ENCODE results near the gene UBAC2. TPM values are rescaled to one million over a fixed set of nuclear protein-coding genes. Genes with fewer than 3 reads are reported as not detected.

The UBAC2 gene
- total and polyA plus RNA-seq, 2 donors (not counting 1 experiment from before 2014, with no cell fraction given) = 32.4 to 87.4 TPM

DNA sequence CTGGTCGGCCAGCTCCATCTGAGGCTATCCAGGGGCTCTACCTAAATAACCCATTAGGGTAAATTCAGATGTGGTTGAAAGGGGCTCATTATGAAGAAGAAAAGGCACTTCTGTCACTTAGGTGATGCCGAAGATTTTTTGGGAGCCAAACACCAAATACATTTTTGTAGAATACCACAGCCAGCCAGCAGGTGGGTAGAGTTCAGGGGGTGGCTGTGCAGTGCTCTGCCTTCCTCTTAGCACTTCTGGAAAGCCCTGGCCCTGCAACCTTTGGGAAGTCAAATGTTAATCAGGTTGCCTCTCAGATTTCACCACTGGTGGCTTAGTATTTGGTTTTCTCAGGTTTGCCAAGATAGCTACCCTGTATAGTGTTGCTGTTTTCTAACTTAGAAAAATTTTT lies 76.1 kb downstream of the UBAC2 start:
- Histone ChIP-seq H3K4me1 (ENCODE audit: control insufficient read depth, extremely low read depth, insufficient read depth, low read length) (no peaks in the 10 kb centered on the region), H3K9ac (ENCODE audit: insufficient read depth, low read length) (no peak overlapping the region), H3K27me3 (ENCODE audit: control insufficient read depth, insufficient read depth, low read length) (no peaks in the 10 kb centered on the region), H2AFZ (ENCODE audit: low read length) (no peak overlapping the region), H3K27ac (ENCODE audit: insufficient read depth, low read length) (no peak overlapping the region), H3K79me2 (ENCODE audit: control insufficient read depth, insufficient read depth, low read length) (no peaks in the 10 kb centered on the region), H3K36me3 (ENCODE audit: control insufficient read depth, insufficient read depth, low read length) (no peaks in the 10 kb centered on the region), H4K20me1 (ENCODE audit: control insufficient read depth, extremely low read depth, insufficient read depth, low read length) (peaks cover 2% of the 10 kb centered on the region), H3K4me2 (ENCODE audit: extremely low read depth, insufficient read depth, low read length) (no peak overlapping the region), H3K9me3 (ENCODE audit: control insufficient read depth, insufficient read depth, low read depth, low read length) (no peaks in the 10 kb centered on the region), H3K4me3 (replicated peaks in 1 of 4; ENCODE audit: control extremely low read depth in 1 of 4, insufficient read depth in 1 of 4, low read depth in 3 of 4, low read length in 4 of 4) (no peak overlapping the region)
- DNase-seq (ENCODE audit: low read depth in 2 of 2) = no peak
- TF ChIP-seq, protein P1, sequence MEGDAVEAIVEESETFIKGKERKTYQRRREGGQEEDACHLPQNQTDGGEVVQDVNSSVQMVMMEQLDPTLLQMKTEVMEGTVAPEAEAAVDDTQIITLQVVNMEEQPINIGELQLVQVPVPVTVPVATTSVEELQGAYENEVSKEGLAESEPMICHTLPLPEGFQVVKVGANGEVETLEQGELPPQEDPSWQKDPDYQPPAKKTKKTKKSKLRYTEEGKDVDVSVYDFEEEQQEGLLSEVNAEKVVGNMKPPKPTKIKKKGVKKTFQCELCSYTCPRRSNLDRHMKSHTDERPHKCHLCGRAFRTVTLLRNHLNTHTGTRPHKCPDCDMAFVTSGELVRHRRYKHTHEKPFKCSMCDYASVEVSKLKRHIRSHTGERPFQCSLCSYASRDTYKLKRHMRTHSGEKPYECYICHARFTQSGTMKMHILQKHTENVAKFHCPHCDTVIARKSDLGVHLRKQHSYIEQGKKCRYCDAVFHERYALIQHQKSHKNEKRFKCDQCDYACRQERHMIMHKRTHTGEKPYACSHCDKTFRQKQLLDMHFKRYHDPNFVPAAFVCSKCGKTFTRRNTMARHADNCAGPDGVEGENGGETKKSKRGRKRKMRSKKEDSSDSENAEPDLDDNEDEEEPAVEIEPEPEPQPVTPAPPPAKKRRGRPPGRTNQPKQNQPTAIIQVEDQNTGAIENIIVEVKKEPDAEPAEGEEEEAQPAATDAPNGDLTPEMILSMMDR (conservative IDR thresholded peaks at IDR 0.05 in 1 of 2, IDR thresholded peaks at IDR 0.05 in 1 of 2; ENCODE audit: low read depth in 1 of 2, low read length in 2 of 2) = no peak
- TF ChIP-seq EZH2 (IDR thresholded peaks at IDR 0.05; ENCODE audit: low read length, missing control alignments) = no peak

DNA sequence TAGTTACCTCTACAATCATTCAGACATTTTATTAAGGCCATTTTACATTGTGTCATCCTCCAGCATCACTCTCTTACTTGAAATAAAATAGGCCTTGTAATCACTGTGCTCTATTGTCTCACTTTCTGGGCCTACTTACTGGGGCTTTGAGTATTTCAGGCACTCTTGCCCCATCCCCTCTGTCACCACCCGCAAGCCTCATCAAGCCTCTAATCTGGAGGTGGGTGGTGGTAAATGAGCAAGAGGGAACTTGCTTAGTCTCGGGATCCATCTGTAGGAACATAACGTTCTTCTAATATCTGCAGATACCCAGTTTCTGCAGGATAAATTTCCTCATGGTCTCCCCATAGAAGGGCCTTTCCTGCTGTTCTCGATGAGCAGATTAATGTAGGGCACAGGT lies 77.0 kb downstream of the UBAC2 start:
- H3K9ac ChIP-seq (ENCODE audit: insufficient read depth, low read length) = no peak overlapping the region
- no peak overlapping the region for H3K27ac ChIP-seq (ENCODE audit: insufficient read depth, low read length)
- H3K27me3 ChIP-seq (ENCODE audit: control insufficient read depth, insufficient read depth, low read length) = no peaks in the 10 kb centered on the region
- no peak for TF ChIP-seq EZH2 (IDR thresholded peaks at IDR 0.05; ENCODE audit: low read length, missing control alignments)
- TF ChIP-seq, protein P1 (conservative IDR thresholded peaks at IDR 0.05 in 1 of 2, IDR thresholded peaks at IDR 0.05 in 1 of 2; ENCODE audit: low read depth in 1 of 2, low read length in 2 of 2) = no peak
- H3K79me2 ChIP-seq (ENCODE audit: control insufficient read depth, insufficient read depth, low read length) = no peaks in the 10 kb centered on the region
- H4K20me1 ChIP-seq (ENCODE audit: control insufficient read depth, extremely low read depth, insufficient read depth, low read length) = peaks cover 2% of the 10 kb centered on the region
- no peaks in the 10 kb centered on the region for H3K36me3 ChIP-seq (ENCODE audit: control insufficient read depth, insufficient read depth, low read length)
- no peak for DNase-seq (ENCODE audit: low read depth in 2 of 2)
- no peak overlapping the region for H3K4me2 ChIP-seq (ENCODE audit: extremely low read depth, insufficient read depth, low read length)
- no peaks in the 10 kb centered on the region for H3K4me1 ChIP-seq (ENCODE audit: control insufficient read depth, extremely low read depth, insufficient read depth, low read length)
- H3K4me3 ChIP-seq (replicated peaks in 1 of 4; ENCODE audit: control extremely low read depth in 1 of 4, insufficient read depth in 1 of 4, low read depth in 3 of 4, low read length in 4 of 4) = no peak overlapping the region
- H3K9me3 ChIP-seq (ENCODE audit: control insufficient read depth, insufficient read depth, low read depth, low read length) = no peaks in the 10 kb centered on the region
- no peak overlapping the region for H2AFZ ChIP-seq (ENCODE audit: low read length)

DNA sequence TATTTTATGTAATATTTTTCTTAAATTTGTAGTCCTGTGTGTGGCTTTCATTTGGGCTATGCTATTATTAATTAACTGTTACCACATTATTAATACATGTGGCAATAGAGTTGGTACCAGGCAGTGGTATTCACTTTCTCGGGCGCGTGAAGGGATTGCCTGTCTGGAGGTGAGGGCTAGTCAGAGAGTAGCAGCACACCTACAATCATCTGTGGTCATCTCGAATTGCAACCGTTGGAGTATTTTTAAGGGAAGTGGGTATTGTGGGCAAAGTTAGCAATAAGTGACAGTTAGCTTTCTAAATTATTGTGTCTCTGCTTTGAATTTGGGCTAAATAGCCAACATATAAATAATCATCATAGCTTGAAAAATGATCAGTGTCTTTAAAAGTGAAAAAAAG lies 77.5 kb downstream of the UBAC2 start:
- H2AFZ ChIP-seq (ENCODE audit: low read length) = no peak overlapping the region
- no peaks in the 10 kb centered on the region for H3K9me3 ChIP-seq (ENCODE audit: control insufficient read depth, insufficient read depth, low read depth, low read length)
- H3K4me3 ChIP-seq (replicated peaks in 1 of 4; ENCODE audit: control extremely low read depth in 1 of 4, insufficient read depth in 1 of 4, low read depth in 3 of 4, low read length in 4 of 4) = no peak overlapping the region
- no peak overlapping the region for H3K27ac ChIP-seq (ENCODE audit: insufficient read depth, low read length)
- peaks cover 2% of the 10 kb centered on the region for H4K20me1 ChIP-seq (ENCODE audit: control insufficient read depth, extremely low read depth, insufficient read depth, low read length)
- no peak overlapping the region for H3K4me2 ChIP-seq (ENCODE audit: extremely low read depth, insufficient read depth, low read length)
- no peak overlapping the region for H3K9ac ChIP-seq (ENCODE audit: insufficient read depth, low read length)
- H3K79me2 ChIP-seq (ENCODE audit: control insufficient read depth, insufficient read depth, low read length) = no peaks in the 10 kb centered on the region
- no peaks in the 10 kb centered on the region for H3K36me3 ChIP-seq (ENCODE audit: control insufficient read depth, insufficient read depth, low read length)
- no peaks in the 10 kb centered on the region for H3K27me3 ChIP-seq (ENCODE audit: control insufficient read depth, insufficient read depth, low read length)
- TF ChIP-seq, protein P1 (conservative IDR thresholded peaks at IDR 0.05 in 1 of 2, IDR thresholded peaks at IDR 0.05 in 1 of 2; ENCODE audit: low read depth in 1 of 2, low read length in 2 of 2) = no peak
- no peak for TF ChIP-seq EZH2 (IDR thresholded peaks at IDR 0.05; ENCODE audit: low read length, missing control alignments)
- H3K4me1 ChIP-seq (ENCODE audit: control insufficient read depth, extremely low read depth, insufficient read depth, low read length) = no peaks in the 10 kb centered on the region
- DNase-seq (ENCODE audit: low read depth in 2 of 2) = no peak

Data from fibroblast of lung (primary cell).